Hepatocyte (in vitro differentiated cells): ENCODE measurements around the gene CD72. TPM values are rescaled to one million over a fixed set of nuclear protein-coding genes. Genes with fewer than 3 reads are reported as not detected.

Experiments
- DNase-seq: peaks from one replicate; pipeline ENCODE4 v3.0.0-alpha.2; 2016; ENCODE audit warnings: low spot score
- H2AFZ ChIP-seq: fragments of 200-600 bp; sonication (generic); 2 replicates; pipeline ENCODE4 v1.6.0; 2016; ENCODE audit warnings: antibody characterized with exemption, mild to moderate bottlenecking
- H3K27ac ChIP-seq: fragments of 200-600 bp; sonication (generic); 2 replicates; pipeline ENCODE4 v1.5.1; 2016; ENCODE audit warnings: mild to moderate bottlenecking
- H3K27me3 ChIP-seq: fragments of 200-600 bp; sonication (generic); 2 replicates; pipeline ENCODE4 v1.6.1; 2016
- H3K36me3 ChIP-seq: fragments of 200-600 bp; sonication (generic); replicated peaks from 2 replicates; pipeline ENCODE4 v1.5.1; 2016; ENCODE audit warnings: low read depth; ENCODE audit not compliant: insufficient read depth
- H3K4me1 ChIP-seq: fragments of 200-600 bp; sonication (generic); 2 replicates; pipeline ENCODE4 v1.5.1; 2016; ENCODE audit warnings: mild to moderate bottlenecking, moderate library complexity; ENCODE audit not compliant: insufficient read depth
- H3K4me2 ChIP-seq: fragments of 200-600 bp; sonication (generic); 2 replicates; pipeline ENCODE4 v1.6.0; 2016
- H3K4me3 ChIP-seq: fragments of 200-600 bp; sonication (generic); 2 replicates; pipeline ENCODE4 v1.5.1; 2016; ENCODE audit warnings: mild to moderate bottlenecking
- H3K79me2 ChIP-seq: fragments of 200-600 bp; sonication (generic); 2 replicates; pipeline ENCODE4 v1.6.0; 2017; ENCODE audit warnings: mild to moderate bottlenecking
- H3K9me2 ChIP-seq: fragments of 200-600 bp; sonication (generic); replicated peaks from 2 replicates; pipeline ENCODE4 v1.6.0; 2017; ENCODE audit warnings: mild to moderate bottlenecking; ENCODE audit not compliant: insufficient read depth
- H3K9me3 ChIP-seq: fragments of 200-600 bp; sonication (generic); 2 replicates; pipeline ENCODE4 v1.5.1; 2016; ENCODE audit warnings: low read depth, mild to moderate bottlenecking
- H4K20me1 ChIP-seq: fragments of 200-600 bp; sonication (generic); 2 replicates; pipeline ENCODE4 v1.6.0; 2016; ENCODE audit warnings: mild to moderate bottlenecking; ENCODE audit not compliant: insufficient read depth, poor library complexity, severe bottlenecking
- CTCF ChIP-seq: fragments of 200-600 bp; sonication (generic); IDR thresholded peaks from 2 replicates; pipeline ENCODE4 v1.5.1; 2016; ENCODE audit warnings: antibody characterized with exemption, mild to moderate bottlenecking; ENCODE audit not compliant: poor library complexity
- EZH2 ChIP-seq: fragments of 200-600 bp; sonication (generic); IDR thresholded peaks from 2 replicates; pipeline ENCODE4 v1.6.1; 2016; ENCODE audit warnings: antibody characterized with exemption, mild to moderate bottlenecking, borderline replicate concordance
- EZH2phosphoT487 ChIP-seq: fragments of 200-600 bp; sonication (generic); IDR thresholded peaks from one replicate; pipeline ENCODE4 v1.6.1; 2018; ENCODE audit warnings: antibody characterized with exemption, mild to moderate bottlenecking, low read depth, moderate library complexity; ENCODE audit not compliant: unreplicated experiment, severe bottlenecking
- WGBS: methylation state at CpG from one replicate; pipeline ENCODE4 v1.1.6; 2016; ENCODE audit warnings: low lambda C conversion rate; ENCODE audit errors: missing lambda C conversion rate; 5-methylcytosine and 5-hydroxymethylcytosine counted together
- polyA plus RNA-seq: library from polyadenylated mRNA; unstranded; fragments of >200 nt; fragmentation: Nextera tagmentation; extraction: Ambion mirVana; gene quantifications from 2 replicates; pipeline ENCODE4 v1.2.1, GENCODE V29; 2016
- total RNA-seq: library from RNA; depleted of rRNA; stranded (reverse); fragments of >200 nt; gene quantifications from 2 replicates; pipeline ENCODE4 v1.2.3, GENCODE V29; 2014

Gene CD72
- total and polyA plus RNA-seq, 2 experiments from 2014 or later = 1.1 to 1.9 TPM

GRCh38 chr9:35659340-35659739, 41.1 kb upstream of the CD72 start:
- no peaks in the 10 kb centered on the region for H3K36me3 ChIP-seq
- WGBS = 69% methylated on average over 3 of the region's 3 CpGs
- peak overlapping the region; percentile 50 for H3K4me3 ChIP-seq
- no peaks in the 10 kb centered on the region for H3K9me2 ChIP-seq
- H4K20me1 ChIP-seq = no peaks in the 10 kb centered on the region
- peaks cover 11% of the 10 kb centered on the region for H3K79me2 ChIP-seq
- no peak overlapping the region for H2AFZ ChIP-seq
- peak overlapping the region; percentile 98 for H3K27ac ChIP-seq
- no peak for DNase-seq
- H3K27me3 ChIP-seq = no peaks in the 10 kb centered on the region
- no peaks in the 10 kb centered on the region for H3K9me3 ChIP-seq
- TF ChIP-seq EZH2phosphoT487 (no peak), EZH2 (no peak), CTCF (no peak)
- peak overlapping the region; percentile 70 for H3K4me2 ChIP-seq
- peaks cover 6% of the 10 kb centered on the region for H3K4me1 ChIP-seq

GRCh38 chr9:35658968-35659220, 40.7 kb upstream of the CD72 start:
- peak overlapping the region; percentile 70 for H3K4me2 ChIP-seq
- TF ChIP-seq CTCF (no peak), EZH2phosphoT487 (no peak), EZH2 (no peak)
- H3K9me2 ChIP-seq = no peaks in the 10 kb centered on the region
- H3K27me3 ChIP-seq = no peaks in the 10 kb centered on the region
- H3K79me2 ChIP-seq = peaks cover 11% of the 10 kb centered on the region
- DNase-seq = peak; percentile 37
- H3K4me1 ChIP-seq = peaks cover 6% of the 10 kb centered on the region
- no peaks in the 10 kb centered on the region for H3K36me3 ChIP-seq
- 0% methylated on average over 2 of the region's 2 CpGs for WGBS
- peak overlapping the region; percentile 50 for H3K4me3 ChIP-seq
- H4K20me1 ChIP-seq = no peaks in the 10 kb centered on the region
- no peaks in the 10 kb centered on the region for H3K9me3 ChIP-seq
- H3K27ac ChIP-seq = peak overlapping the region; percentile 98
- peak overlapping the region; percentile 38 for H2AFZ ChIP-seq

- H3K36me3 ChIP-seq = no peaks in the 10 kb centered on the region
- H2AFZ ChIP-seq = peak within 1 kb of the TSS; percentile 38
- peaks cover 11% of the 10 kb centered on the region for H3K79me2 ChIP-seq
- peak within 1 kb of the TSS; percentile 50 for H3K4me3 ChIP-seq
- peak within 1 kb of the TSS; percentile 98 for H3K27ac ChIP-seq
- H3K4me2 ChIP-seq = peak within 1 kb of the TSS; percentile 70
- H4K20me1 ChIP-seq = no peaks in the 10 kb centered on the region
- H3K9me3 ChIP-seq = no peaks in the 10 kb centered on the region
- no peaks in the 10 kb centered on the region for H3K27me3 ChIP-seq
- 1% methylated on average over 62 of the region's 67 CpGs for WGBS
- H3K4me1 ChIP-seq = peaks cover 6% of the 10 kb centered on the region
- peak; percentile 96 for DNase-seq
- TF ChIP-seq CTCF (peak; percentile 86), EZH2 (no peak)
- no peaks in the 10 kb centered on the region for H3K9me2 ChIP-seq
Measured at GRCh38 chr9:35658137-35658967, 40.1 kb upstream of the CD72 start, which contains the start of gene CCDC107. CCDC107 (plus strand) TSS chr9:35658292; CDS start chr9:35658380, 88 bp downstream.
